ENCODE results near the gene EXOC5.

The EXOC5 gene

GRCh38 chr14:57199921-57200320 is 68.8 kb downstream of the EXOC5 start:
- Histone ChIP-seq H3K27me3 (replicated peaks; ENCODE audit: control insufficient read depth, insufficient read depth, low read length) (no peaks in the 10 kb centered on the region), H3K36me3 (ENCODE audit: control insufficient read depth, insufficient read depth, low read length) (no peaks in the 10 kb centered on the region), H3K4me3 (replicated peaks; ENCODE audit: low read depth, low read length) (no peak overlapping the region)
- no peak for DNase-seq (ENCODE audit: extremely low read depth, insufficient read length)
- no peak for TF ChIP-seq CTCF (IDR thresholded peaks at IDR 0.05; ENCODE audit: insufficient read depth, low read length, poor library complexity, severe bottlenecking)

GRCh38 chr14:57189070-57189469 is 79.6 kb downstream of the EXOC5 start:
- no peak for DNase-seq (ENCODE audit: extremely low read depth, insufficient read length)
- H3K4me3 ChIP-seq (replicated peaks; ENCODE audit: low read depth, low read length): no peak overlapping the region
- no peaks in the 10 kb centered on the region for H3K36me3 ChIP-seq (ENCODE audit: control insufficient read depth, insufficient read depth, low read length)
- no peaks in the 10 kb centered on the region; the same call in 1 of the 2 replicates for H3K27me3 ChIP-seq (replicated peaks; ENCODE audit: control insufficient read depth, insufficient read depth, low read length)
- TF ChIP-seq CTCF (IDR thresholded peaks at IDR 0.05; ENCODE audit: insufficient read depth, low read length, poor library complexity, severe bottlenecking): peak; percentile 7

- no peak for DNase-seq (ENCODE audit: extremely low read depth, insufficient read length)
- H3K36me3 ChIP-seq (ENCODE audit: control insufficient read depth, insufficient read depth, low read length): no peaks in the 10 kb centered on the region
- no peaks in the 10 kb centered on the region; the same call in 1 of the 2 replicates for H3K27me3 ChIP-seq (replicated peaks; ENCODE audit: control insufficient read depth, insufficient read depth, low read length)
- TF ChIP-seq CTCF (IDR thresholded peaks at IDR 0.05; ENCODE audit: insufficient read depth, low read length, poor library complexity, severe bottlenecking): peak; percentile 57
- H3K4me3 ChIP-seq (replicated peaks; ENCODE audit: low read depth, low read length): no peak overlapping the region
Measured at GRCh38 chr14:57182760-57183503, 85.8 kb downstream of the EXOC5 start.

GRCh38 chr14:57179273-57179672 is 89.4 kb downstream of the EXOC5 start:
- Histone ChIP-seq H3K4me3 (replicated peaks; ENCODE audit: low read depth, low read length) (no peak overlapping the region), H3K36me3 (ENCODE audit: control insufficient read depth, insufficient read depth, low read length) (no peaks in the 10 kb centered on the region), H3K27me3 (replicated peaks; ENCODE audit: control insufficient read depth, insufficient read depth, low read length) (no peaks in the 10 kb centered on the region)
- TF ChIP-seq CTCF (IDR thresholded peaks at IDR 0.05; ENCODE audit: insufficient read depth, low read length, poor library complexity, severe bottlenecking): no peak
- no peak for DNase-seq (ENCODE audit: extremely low read depth, insufficient read length)

GRCh38 chr14:57174466-57174865 is 94.2 kb downstream of the EXOC5 start:
- no peak for TF ChIP-seq CTCF (IDR thresholded peaks at IDR 0.05; ENCODE audit: insufficient read depth, low read length, poor library complexity, severe bottlenecking)

More at GRCh38 chr14:57174466-57174865, 94.2 kb downstream of the EXOC5 start:
- no peak for DNase-seq (ENCODE audit: extremely low read depth, insufficient read length)
- H3K36me3 ChIP-seq (ENCODE audit: control insufficient read depth, insufficient read depth, low read length): no peaks in the 10 kb centered on the region
- H3K27me3 ChIP-seq (replicated peaks; ENCODE audit: control insufficient read depth, insufficient read depth, low read length): no peaks in the 10 kb centered on the region
- H3K4me3 ChIP-seq (replicated peaks; ENCODE audit: low read depth, low read length): no peak overlapping the region

Measured in GM06990 (cell line).